GM21723 (cell line): Measurements from ENCODE around the gene ARHGEF5.
"Not testable (repeated sequence)": the region's sequence is repeated elsewhere in the genome, so short reads cannot be mapped to it uniquely, and the experiment has no call there.

Experiments used
- ATAC-seq: cut with Tn5 transposase; IDR thresholded peaks from one replicate; pipeline ENCODE4 v1.9.1; 2021; ENCODE audit warnings: mild to moderate bottlenecking, moderate library complexity; ENCODE audit not compliant: unreplicated experiment

The ARHGEF5 gene

GRCh38 chr7:144418931-144419330 is 63.7 kb downstream of the ARHGEF5 start:
- not testable (repeated sequence) for ATAC-seq

- ATAC-seq: not testable (repeated sequence)
Observed at GRCh38 chr7:144427539-144427938, 72.3 kb downstream of the ARHGEF5 start.

GRCh38 chr7:144428431-144428830 is 73.2 kb downstream of the ARHGEF5 start:
- no peak for ATAC-seq
